B cell (primary cell): ENCODE results near the gene SELENOH. TPM values are rescaled to one million over a fixed set of nuclear protein-coding genes. Genes with fewer than 3 reads are reported as not detected.

ENCODE experiments used
- ATAC-seq: fragments of 200-7000 bp; cut with Tn5 transposase; one replicate; pipeline ENCODE4 v1.10.0; 2021; ENCODE audit warnings: low read depth, mild to moderate bottlenecking, moderate number of reproducible peaks, moderate library complexity
- CTCF ChIA-PET: fragments of 350-600 bp; sonication (Branson Sonifier 250); formaldehyde crosslinking; loops from one replicate; lab custom pipeline; 2021; ENCODE audit warnings: antibody characterized with exemption, inconsistent platforms; lab: Charles Lee
- POLR2A ChIA-PET: fragments of 350-600 bp; sonication (Branson Sonifier 250); formaldehyde crosslinking; loops from one replicate; lab custom pipeline; 2021; ENCODE audit warnings: antibody characterized with exemption; lab: Charles Lee
- DNase-seq: peaks from one replicate; pipeline ENCODE4 v3.0.0; 2013
- H2AFZ ChIP-seq: 2 replicates; pipeline ENCODE4 v1.6.1; 2012; ENCODE audit warnings: mild to moderate bottlenecking, low read depth, low read length; ENCODE audit not compliant: insufficient read depth, poor library complexity, severe bottlenecking
- H3K27ac ChIP-seq, 2 donors: 1 replicate in 1 of 2; 2 replicates in 1 of 2; pipeline ENCODE4 v1.5.1; 2012 to 2013; ENCODE audit warnings: low read length in 2 of 2, mild to moderate bottlenecking in 2 of 2, moderate library complexity in 1 of 2
- H3K27me3 ChIP-seq, 4 experiments: fragments of 200-600 bp in 1 of 4; sonication (generic) in 1 of 4; replicated peaks in 1 of 4; 1 replicate in 2 of 4; 2 replicates in 2 of 4; pipeline versions ENCODE4 v1.6.1 to v1.7.0; 2013 to 2016; ENCODE audit warnings: low read length in 3 of 4, mild to moderate bottlenecking in 2 of 4, mixed read lengths in 1 of 4, moderate library complexity in 1 of 4; ENCODE audit not compliant: insufficient read depth in 4 of 4, control insufficient read depth in 3 of 4; ENCODE audit errors: control extremely low read depth in 1 of 4
- H3K36me3 ChIP-seq, 2 experiments: replicated peaks in 1 of 2; 1 replicate in 1 of 2; 2 replicates in 1 of 2; pipeline versions ENCODE4 v1.6.1 to v1.7.1; 2013; ENCODE audit warnings: low read length in 1 of 2; ENCODE audit not compliant: insufficient read depth in 2 of 2, control insufficient read depth in 1 of 2; ENCODE audit errors: control extremely low read depth in 1 of 2, extremely low read depth in 1 of 2
- H3K4me1 ChIP-seq, 2 donors: fragments of 200-600 bp in 1 of 2; sonication (generic) in 1 of 2; 1 replicate in 1 of 2; 2 replicates in 1 of 2; pipeline versions ENCODE4 v1.5.1 to v1.6.1; 2013 to 2017; ENCODE audit warnings: low read length in 2 of 2; ENCODE audit not compliant: control insufficient read depth in 2 of 2, insufficient read depth in 2 of 2
- H3K4me2 ChIP-seq: replicated peaks from 2 replicates; pipeline ENCODE3; 2012; ENCODE audit warnings: mild to moderate bottlenecking, low read depth, low read length; ENCODE audit not compliant: poor library complexity, severe bottlenecking
- H3K4me3 ChIP-seq, 5 experiments: fragments of 200-600 bp in 1 of 5; sonication (generic) in 1 of 5; 1 replicate in 3 of 5; 2 replicates in 2 of 5; pipeline versions ENCODE4 v1.5.1 to v1.7.0; 2011 to 2016; ENCODE audit warnings: low read length in 4 of 5, mild to moderate bottlenecking in 4 of 5, low read depth in 2 of 5, control low read depth in 1 of 5, moderate library complexity in 1 of 5; ENCODE audit not compliant: insufficient read depth in 1 of 5; ENCODE audit errors: control extremely low read depth in 1 of 5, extremely low read depth in 1 of 5
- H3K79me2 ChIP-seq: fragments of 200-600 bp; sonication (generic); one replicate; pipeline ENCODE4 v1.6.0; 2016; ENCODE audit warnings: low read length; ENCODE audit not compliant: control insufficient read depth, insufficient read depth
- H3K9ac ChIP-seq: fragments of 200-600 bp; sonication (generic); 2 replicates; pipeline ENCODE4 v1.6.1; 2017; ENCODE audit warnings: mild to moderate bottlenecking, low read length, moderate library complexity
- H3K9me3 ChIP-seq, 3 donors: one replicate each; pipeline versions ENCODE4 v1.6.1 to v1.7.1; 2013; ENCODE audit warnings: low read length in 2 of 3; ENCODE audit not compliant: control insufficient read depth in 2 of 3, insufficient read depth in 1 of 3; ENCODE audit errors: control extremely low read depth in 1 of 3
- H4K20me1 ChIP-seq: 2 replicates; pipeline ENCODE4 v1.6.0; 2012; ENCODE audit warnings: mild to moderate bottlenecking, low read length; ENCODE audit not compliant: insufficient read depth, control insufficient read depth, poor library complexity, severe bottlenecking
- H3K27ac Mint-ChIP-seq: one replicate; pipeline ENCODE4 v1.8.0; 2021; ENCODE audit warnings: mixed read lengths
- H3K27me3 Mint-ChIP-seq: one replicate; pipeline ENCODE4 v1.8.0; 2021; ENCODE audit warnings: mixed read lengths
- H3K4me1 Mint-ChIP-seq: one replicate; pipeline ENCODE4 v1.8.0; 2021; ENCODE audit warnings: mixed read lengths
- H3K4me3 Mint-ChIP-seq: one replicate; pipeline ENCODE4 v1.8.0; 2021; ENCODE audit warnings: mixed read lengths
- H3K9me3 Mint-ChIP-seq: one replicate; pipeline ENCODE4 v1.8.0; 2022; ENCODE audit warnings: mixed read lengths; ENCODE audit not compliant: insufficient read depth
- EZH2 ChIP-seq: IDR thresholded peaks from 2 replicates; pipeline ENCODE4 v1.6.1; 2012; ENCODE audit warnings: borderline replicate concordance, low read depth, mild to moderate bottlenecking, moderate library complexity, low read length; ENCODE audit not compliant: insufficient read depth, poor library complexity, severe bottlenecking
- WGBS: methylation state at CpG from one replicate; pipeline ENCODE4 v1.1.5; 2013; ENCODE audit warnings: missing lambda C conversion rate; ENCODE audit not compliant: insufficient coverage; 5-methylcytosine and 5-hydroxymethylcytosine counted together
- intact Hi-C: fragments of 100-400 bp; cut with micrococcal nuclease; formaldehyde crosslinking; loops from one replicate; pipeline ENCODE4 v1.10.0; 2022
- polyA plus RNA-seq: library from polyadenylated mRNA; depleted of rRNA; stranded (reverse); fragments of >200 nt; gene quantifications from 2 replicates; pipeline ENCODE4 v1.2.3, GENCODE V29; 2012
- total RNA-seq, 2 donors: library from RNA; stranded (reverse); fragments of 120-200 nt in 1 of 2; gene quantifications; 1 replicate in 1 of 2; 2 replicates in 1 of 2; pipeline versions ENCODE4 v1.2.3 to v1.2.4, GENCODE V29; 2013 to 2022
- TF ChIP-seq, protein P1 (sequence below): fragments of 200-600 bp; IDR thresholded peaks from one replicate; pipeline ENCODE4 v1.8.0; 2022; ENCODE audit warnings: antibody characterized with exemption, mild to moderate bottlenecking

The SELENOH gene
- total and polyA plus RNA-seq, 2 donors (not counting 1 experiment from before 2014, with no cell fraction given) = 147 to 196 TPM

DNA sequence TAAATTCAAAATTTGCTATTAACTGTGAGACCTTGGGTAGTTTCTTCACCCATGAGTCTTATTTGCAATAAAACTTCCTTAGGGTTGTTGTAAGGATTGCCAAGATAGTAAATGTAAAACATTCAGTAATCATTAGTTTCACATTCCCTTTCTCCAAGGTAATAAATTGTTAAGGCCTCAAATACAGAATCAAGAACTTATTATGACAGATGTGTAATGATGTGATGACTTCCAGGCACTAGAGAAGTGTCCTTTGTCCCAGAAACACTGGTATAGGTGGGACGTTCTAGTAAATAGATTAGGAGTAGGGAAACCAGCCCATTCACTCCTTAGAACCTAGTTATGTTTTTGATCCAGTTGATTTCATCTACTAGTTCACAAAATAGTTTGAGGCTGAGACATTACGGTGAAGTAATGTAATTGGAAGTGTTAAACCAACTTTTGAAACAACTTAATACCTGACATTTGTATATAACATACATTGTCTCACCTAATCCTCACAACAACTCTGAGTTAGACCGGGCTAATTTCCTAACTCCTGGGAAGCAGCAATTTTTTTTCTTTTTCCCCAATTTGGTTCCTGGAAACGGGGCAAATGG is 45.8 kb downstream of the SELENOH start:
- Histone ChIP-seq H3K9ac (no peak overlapping the region), H3K4me2 (peak overlapping the region; percentile 10), H3K36me3 (peaks cover 0 to 2% of the 10 kb centered on the region in 2 experiments), H3K27ac (no peak overlapping the region), H3K9me3 (no peaks in the 10 kb centered on the region), H3K79me2 (peaks cover 79% of the 10 kb centered on the region), H4K20me1 (no peaks in the 10 kb centered on the region), H3K4me1 (peaks cover 66 to 69% of the 10 kb centered on the region in 2 donors), H2AFZ (no peak overlapping the region), H3K4me3 (no peak overlapping the region), H3K27me3 (no peaks in the 10 kb centered on the region)
- no peaks in the 10 kb centered on the region for H3K9me3 Mint-ChIP-seq
- POLR2A ChIA-PET = no interaction called here
- CTCF ChIA-PET = interaction anchor here (0.9 kb wide), 1 partner anchor 13 kb away, joined by 4 read pairs; no protein-coding TSS in a partner anchor
- peak overlapping the region; percentile 63 for H3K27ac Mint-ChIP-seq
- WGBS = 100% methylated on average over 1 of the region's 4 CpGs
- H3K27me3 Mint-ChIP-seq = no peaks in the 10 kb centered on the region
- intact Hi-C loops = no loop called here
- ATAC-seq (no peak), DNase-seq (no peak)
- H3K4me1 Mint-ChIP-seq = peaks cover 62% of the 10 kb centered on the region
- peak overlapping the region; percentile 74 for H3K4me3 Mint-ChIP-seq
- TF ChIP-seq, protein P1, sequence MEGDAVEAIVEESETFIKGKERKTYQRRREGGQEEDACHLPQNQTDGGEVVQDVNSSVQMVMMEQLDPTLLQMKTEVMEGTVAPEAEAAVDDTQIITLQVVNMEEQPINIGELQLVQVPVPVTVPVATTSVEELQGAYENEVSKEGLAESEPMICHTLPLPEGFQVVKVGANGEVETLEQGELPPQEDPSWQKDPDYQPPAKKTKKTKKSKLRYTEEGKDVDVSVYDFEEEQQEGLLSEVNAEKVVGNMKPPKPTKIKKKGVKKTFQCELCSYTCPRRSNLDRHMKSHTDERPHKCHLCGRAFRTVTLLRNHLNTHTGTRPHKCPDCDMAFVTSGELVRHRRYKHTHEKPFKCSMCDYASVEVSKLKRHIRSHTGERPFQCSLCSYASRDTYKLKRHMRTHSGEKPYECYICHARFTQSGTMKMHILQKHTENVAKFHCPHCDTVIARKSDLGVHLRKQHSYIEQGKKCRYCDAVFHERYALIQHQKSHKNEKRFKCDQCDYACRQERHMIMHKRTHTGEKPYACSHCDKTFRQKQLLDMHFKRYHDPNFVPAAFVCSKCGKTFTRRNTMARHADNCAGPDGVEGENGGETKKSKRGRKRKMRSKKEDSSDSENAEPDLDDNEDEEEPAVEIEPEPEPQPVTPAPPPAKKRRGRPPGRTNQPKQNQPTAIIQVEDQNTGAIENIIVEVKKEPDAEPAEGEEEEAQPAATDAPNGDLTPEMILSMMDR = no peak
- no peak for TF ChIP-seq EZH2

- Histone ChIP-seq H3K9me3 (no peaks in the 10 kb centered on the region), H3K4me2 (peak overlapping the region; percentile 34), H3K36me3 (peaks cover 0 to 2% of the 10 kb centered on the region in 2 experiments), H3K79me2 (peaks cover 69% of the 10 kb centered on the region), H4K20me1 (no peaks in the 10 kb centered on the region), H3K4me1 (peaks cover 74 to 79% of the 10 kb centered on the region in 2 donors), H2AFZ (no peak overlapping the region), H3K9ac (no peak overlapping the region), H3K4me3 (no peak overlapping the region), H3K27ac (no peak overlapping the region), H3K27me3 (no peaks in the 10 kb centered on the region)
- intact Hi-C loops = no loop called here
- ChIA-PET POLR2A (no interaction called here), CTCF (interaction anchor here (1.0 to 1.6 kb wide), 3 partner anchors 12 to 46 kb away, joined by 3 to 7 read pairs (median 4); partner anchors contain the start of gene BTBD18)
- 100% methylated on average over 3 of the region's 6 CpGs for WGBS
- H3K27me3 Mint-ChIP-seq = no peaks in the 10 kb centered on the region
- TF ChIP-seq, protein P1 = no peak
- TF ChIP-seq EZH2 = no peak
- H3K4me1 Mint-ChIP-seq = peaks cover 61% of the 10 kb centered on the region
- H3K4me3 Mint-ChIP-seq = peak overlapping the region; percentile 15
- ATAC-seq (no peak), DNase-seq (peak; percentile 32)
- peak overlapping the region; percentile 50 for H3K27ac Mint-ChIP-seq
- no peaks in the 10 kb centered on the region for H3K9me3 Mint-ChIP-seq
These were observed 46.8 kb downstream of the SELENOH start for GRCh38 chr11:57787920-57788702.
